Measurements from ENCODE around the gene DCAF15.
"Not testable (repeated sequence)": the region's sequence is repeated elsewhere in the genome, so short reads cannot be mapped to it uniquely, and the experiment has no call there.

Gene DCAF15

DNA sequence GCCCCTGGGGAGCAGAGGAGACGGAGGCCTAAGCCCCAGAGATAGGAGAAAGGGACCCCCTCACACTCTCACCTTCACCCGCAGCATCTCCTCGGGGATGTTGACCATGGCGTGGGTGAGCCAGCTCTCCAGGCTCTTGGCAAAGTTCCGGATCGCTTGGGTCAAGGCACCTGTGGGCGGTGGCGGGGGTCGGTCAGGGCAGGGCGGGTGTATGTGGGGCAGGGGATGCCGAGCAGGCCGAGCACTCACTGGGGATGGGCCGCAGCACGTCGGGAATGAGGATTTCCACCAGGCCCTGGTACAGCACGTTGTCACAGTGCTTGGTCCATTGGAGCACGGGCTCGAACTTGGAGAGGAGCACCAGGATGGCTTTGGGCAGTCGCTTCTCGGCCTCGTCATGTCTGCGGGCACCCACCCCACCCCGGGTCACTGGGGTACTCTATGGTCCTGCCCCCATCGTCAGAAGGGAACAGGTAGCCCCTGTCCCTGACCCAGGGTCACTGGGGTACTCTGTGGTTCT is 13.1 kb downstream of the DCAF15 start:
- ChIA-PET CTCF (no interaction called here), POLR2A (no interaction called here)
- TF ChIP-seq, protein P1, sequence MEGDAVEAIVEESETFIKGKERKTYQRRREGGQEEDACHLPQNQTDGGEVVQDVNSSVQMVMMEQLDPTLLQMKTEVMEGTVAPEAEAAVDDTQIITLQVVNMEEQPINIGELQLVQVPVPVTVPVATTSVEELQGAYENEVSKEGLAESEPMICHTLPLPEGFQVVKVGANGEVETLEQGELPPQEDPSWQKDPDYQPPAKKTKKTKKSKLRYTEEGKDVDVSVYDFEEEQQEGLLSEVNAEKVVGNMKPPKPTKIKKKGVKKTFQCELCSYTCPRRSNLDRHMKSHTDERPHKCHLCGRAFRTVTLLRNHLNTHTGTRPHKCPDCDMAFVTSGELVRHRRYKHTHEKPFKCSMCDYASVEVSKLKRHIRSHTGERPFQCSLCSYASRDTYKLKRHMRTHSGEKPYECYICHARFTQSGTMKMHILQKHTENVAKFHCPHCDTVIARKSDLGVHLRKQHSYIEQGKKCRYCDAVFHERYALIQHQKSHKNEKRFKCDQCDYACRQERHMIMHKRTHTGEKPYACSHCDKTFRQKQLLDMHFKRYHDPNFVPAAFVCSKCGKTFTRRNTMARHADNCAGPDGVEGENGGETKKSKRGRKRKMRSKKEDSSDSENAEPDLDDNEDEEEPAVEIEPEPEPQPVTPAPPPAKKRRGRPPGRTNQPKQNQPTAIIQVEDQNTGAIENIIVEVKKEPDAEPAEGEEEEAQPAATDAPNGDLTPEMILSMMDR (IDR thresholded peaks at IDR 0.05; ENCODE audit: control extremely low read depth, extremely low read depth, low read depth, missing control alignments), result no peak
- DNase-seq (ENCODE audit: extremely low spot score), result no peak

DNA sequence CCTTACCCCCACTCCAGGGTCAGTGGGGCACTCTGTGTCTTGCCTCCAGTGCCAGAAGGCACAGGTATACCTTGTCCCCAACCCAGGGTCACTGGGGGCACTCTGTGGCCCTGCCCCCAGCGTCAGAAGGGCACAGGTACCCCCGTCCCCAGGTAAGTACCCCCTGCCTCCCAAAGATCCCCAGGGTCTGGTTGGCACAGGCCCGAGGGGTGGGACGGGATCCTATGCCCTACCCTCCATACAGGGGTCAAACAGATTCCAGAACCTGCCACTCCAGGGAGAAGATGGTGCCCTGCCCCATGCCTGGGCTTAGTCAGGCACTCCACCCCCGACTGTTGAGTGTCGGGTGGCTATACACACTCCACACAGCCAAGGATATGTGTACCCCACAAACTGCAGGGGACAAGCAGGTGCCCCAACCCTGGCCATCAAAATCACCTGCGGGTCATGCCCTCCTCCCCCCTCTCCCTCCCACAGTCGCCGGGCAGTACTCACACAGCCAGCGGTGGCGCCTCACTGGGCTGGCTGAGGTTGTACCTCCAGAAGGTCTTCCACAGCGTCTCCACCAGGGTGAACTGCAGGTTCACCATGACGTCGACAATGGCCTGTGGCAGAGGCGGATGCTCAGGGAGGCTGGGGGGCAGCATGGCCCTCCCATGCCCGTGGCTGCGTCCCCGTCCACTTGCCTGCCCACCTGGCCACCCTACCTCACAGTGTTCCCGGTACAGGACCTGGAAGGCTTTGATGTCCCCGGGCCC is 13.8 kb downstream of the DCAF15 start:
- ChIA-PET POLR2A (no interaction called here), CTCF (interaction anchor here (0.6 kb wide), 1 partner anchor 25 kb away, joined by 3 read pairs; no protein-coding TSS in a partner anchor)
- DNase-seq (ENCODE audit: extremely low spot score), result no peak
- TF ChIP-seq, protein P1 (IDR thresholded peaks at IDR 0.05; ENCODE audit: control extremely low read depth, extremely low read depth, low read depth, missing control alignments), result no peak

DNA sequence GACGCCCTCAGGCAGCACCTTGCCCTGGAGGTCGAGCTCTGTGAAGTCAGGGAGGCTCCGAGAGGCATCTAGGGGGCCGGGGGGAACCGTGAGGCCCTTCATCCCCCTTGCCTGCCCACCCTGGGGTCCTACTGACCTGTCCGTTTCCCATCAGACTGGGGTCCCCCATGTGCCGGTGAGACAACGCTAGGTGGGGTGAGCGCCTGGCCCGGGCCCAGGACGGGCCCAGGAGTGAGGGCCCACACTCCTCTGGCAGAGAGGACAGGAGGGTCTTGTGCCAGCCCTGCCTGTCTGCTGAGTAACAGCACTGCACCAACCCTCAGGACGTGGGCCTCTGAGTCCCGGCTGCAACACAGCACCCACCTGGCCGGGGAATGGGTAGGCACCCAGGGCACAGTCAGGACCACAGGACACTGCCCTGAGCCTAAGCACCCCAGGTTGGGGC is 14.4 kb downstream of the DCAF15 start:
- ChIA-PET POLR2A (no interaction called here), CTCF (interaction anchor here (0.6 kb wide), 1 partner anchor 24 kb away, joined by 3 read pairs; no protein-coding TSS in a partner anchor)
- TF ChIP-seq, protein P1 (IDR thresholded peaks at IDR 0.05; ENCODE audit: control extremely low read depth, extremely low read depth, low read depth, missing control alignments), result no peak
- DNase-seq (ENCODE audit: extremely low spot score), result no peak

DNA sequence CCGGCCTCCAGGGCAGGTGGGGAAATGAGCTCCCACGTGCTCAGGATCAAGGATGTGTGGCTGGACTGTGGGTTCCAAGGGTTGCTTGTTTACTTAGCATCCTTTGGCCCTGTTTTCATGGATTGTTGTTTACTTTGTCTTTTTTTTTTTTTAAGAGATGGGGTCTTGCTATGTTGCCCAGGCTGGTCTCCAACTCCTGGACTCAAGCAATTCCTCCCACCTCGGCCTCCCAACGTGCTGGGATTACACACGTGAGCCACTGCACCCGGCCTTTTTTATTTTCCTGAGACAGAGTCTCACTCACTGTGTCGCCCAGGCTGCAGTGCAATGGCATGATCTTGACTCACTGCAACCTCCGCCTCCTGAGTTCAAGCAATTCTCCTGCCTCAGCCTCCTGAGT is 14.9 kb downstream of the DCAF15 start:
- POLR2A ChIA-PET; DNase-seq (ENCODE audit: extremely low spot score): not testable (repeated sequence)
- CTCF ChIA-PET, result interaction anchor here (0.6 kb wide), 1 partner anchor 24 kb away, joined by 3 read pairs; no protein-coding TSS in a partner anchor

DNA sequence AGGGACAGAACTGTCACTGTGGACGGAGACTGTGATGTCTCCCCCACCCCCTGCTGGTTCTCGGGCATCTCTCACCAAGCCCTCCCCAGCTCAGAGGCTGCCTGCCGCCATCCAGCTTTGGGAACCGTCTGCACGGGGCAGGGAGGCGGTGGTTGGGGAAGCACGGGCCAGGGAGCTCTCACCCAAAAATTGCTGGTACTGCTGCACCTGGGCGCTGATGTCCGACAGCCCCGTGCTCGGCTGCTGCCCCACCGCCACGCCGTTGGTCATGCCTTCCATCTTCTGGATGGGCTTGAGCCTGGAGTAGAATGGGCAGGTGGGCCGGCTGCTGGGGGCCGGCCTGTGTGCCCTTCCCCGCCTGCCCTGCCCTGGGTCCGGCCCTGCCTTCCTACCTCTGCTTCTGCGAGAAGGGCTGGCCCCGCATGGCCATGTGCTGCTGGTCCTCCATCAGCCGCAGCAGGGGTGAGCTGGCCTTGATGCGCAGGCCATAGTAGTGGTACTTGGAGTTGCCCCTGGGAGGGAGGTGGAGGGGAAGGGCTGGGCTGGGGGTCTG is 16.1 kb downstream of the DCAF15 start:
- ChIA-PET POLR2A (no interaction called here), CTCF (interaction anchor here (0.8 kb wide), 1 partner anchor 8 kb away, joined by 3 read pairs; no protein-coding TSS in a partner anchor)
- TF ChIP-seq, protein P1 (IDR thresholded peaks at IDR 0.05; ENCODE audit: control extremely low read depth, extremely low read depth, low read depth, missing control alignments), result no peak
- no peak for DNase-seq (ENCODE audit: extremely low spot score)

DNA sequence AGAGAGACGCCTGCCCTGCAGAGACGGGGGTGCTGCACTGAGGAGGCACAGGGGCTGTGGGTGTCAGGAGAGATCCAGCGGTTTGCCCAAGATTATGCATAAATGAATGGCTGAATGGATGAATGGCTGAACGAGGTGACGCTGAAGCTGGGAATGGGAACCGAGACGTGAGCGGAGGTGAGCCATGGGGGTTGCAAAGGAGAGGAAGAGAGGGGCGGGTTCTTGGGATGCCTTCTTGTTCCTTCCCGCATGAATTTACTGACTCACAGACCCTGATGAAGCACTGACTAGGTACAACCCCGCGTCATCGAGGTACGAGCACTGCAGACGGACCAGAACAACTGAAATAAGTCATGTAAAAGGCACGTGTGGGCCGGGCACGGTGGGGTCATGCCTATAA is 16.7 kb downstream of the DCAF15 start:
- POLR2A ChIA-PET, result no interaction called here
- DNase-seq (ENCODE audit: extremely low spot score), result no peak
- CTCF ChIA-PET, result no interaction called here
- TF ChIP-seq, protein P1 (IDR thresholded peaks at IDR 0.05; ENCODE audit: control extremely low read depth, extremely low read depth, low read depth, missing control alignments), result no peak

DNA sequence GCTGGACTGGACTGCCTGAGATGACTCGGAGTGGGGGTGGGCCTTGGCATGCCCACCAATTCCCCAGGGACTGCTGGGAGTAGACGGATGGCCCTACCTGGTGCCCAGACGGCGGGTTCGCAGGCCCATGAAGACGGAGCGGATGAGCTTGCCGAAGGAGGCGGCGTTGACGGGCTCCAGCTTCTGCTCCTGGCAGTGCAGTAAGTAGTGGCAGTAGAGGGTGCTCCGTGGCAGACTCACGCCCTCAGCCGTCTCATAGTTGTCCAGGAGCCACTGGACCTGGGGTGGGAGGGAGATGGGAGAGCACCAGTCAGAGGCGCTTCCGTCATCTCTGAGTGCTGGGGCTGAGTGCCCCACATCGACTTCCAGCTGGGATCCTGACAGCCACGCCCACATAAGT is 17.6 kb downstream of the DCAF15 start:
- TF ChIP-seq, protein P1 (IDR thresholded peaks at IDR 0.05; ENCODE audit: control extremely low read depth, extremely low read depth, low read depth, missing control alignments), result no peak
- CTCF ChIA-PET, result interaction anchor here (1.2 kb wide), 1 partner anchor 100 kb away, joined by 3 read pairs; no protein-coding TSS in a partner anchor
- no peak for DNase-seq (ENCODE audit: extremely low spot score)
- POLR2A ChIA-PET, result interaction anchor here (0.7 kb wide), 1 partner anchor 49 kb away, joined by 3 read pairs; no protein-coding TSS in a partner anchor

DNA sequence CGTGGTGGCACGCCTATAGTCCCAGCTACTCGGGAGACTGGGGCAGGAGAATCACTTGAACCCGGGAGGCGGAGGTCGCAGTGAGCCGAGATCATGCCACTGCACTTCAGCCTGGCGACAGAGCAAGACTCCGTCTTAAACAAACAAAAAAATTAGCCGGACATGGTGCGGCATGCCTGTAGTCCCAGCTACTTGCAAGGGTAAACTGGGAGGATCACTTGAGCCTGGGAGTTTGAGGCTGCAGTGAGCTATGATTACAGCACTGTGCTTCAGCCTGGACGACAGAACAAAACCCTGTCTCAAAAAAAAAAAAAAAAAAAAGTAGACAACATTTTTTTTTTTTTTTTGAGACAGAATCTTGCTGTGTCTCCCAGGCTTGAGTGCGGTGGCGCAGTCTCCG is 19.6 kb downstream of the DCAF15 start:
- DNase-seq (ENCODE audit: extremely low spot score); CTCF ChIA-PET: not testable (repeated sequence)
- POLR2A ChIA-PET, result interaction anchor here (0.7 kb wide), 1 partner anchor 927 kb away, joined by 9 read pairs; no protein-coding TSS in a partner anchor
